Sigmoid colon (tissue), 7 donors: Measurements from ENCODE around the gene TLE7. TPM values are rescaled to one million over a fixed set of nuclear protein-coding genes. Genes with fewer than 3 reads are reported as not detected.

Source experiments
- DNase-seq: peaks from one replicate; pipeline ENCODE4 v3.0.0-alpha.2; 2019
- H3K27ac ChIP-seq, 4 donors: fragments of 200-600 bp; sonication (generic); one replicate each; pipeline ENCODE4 v1.5.1; 2016 to 2019; ENCODE audit warnings: mild to moderate bottlenecking in 1 of 4
- H3K27me3 ChIP-seq, 3 donors: fragments of 200-600 bp; sonication (generic); one replicate each; pipeline ENCODE4 v1.5.1; 2019; ENCODE audit warnings: mild to moderate bottlenecking in 1 of 3
- H3K36me3 ChIP-seq, 4 donors: fragments of 200-600 bp; sonication (generic); one replicate each; pipeline ENCODE4 v1.5.1; 2016 to 2019
- H3K4me1 ChIP-seq, 4 donors: fragments of 200-600 bp; sonication (generic); one replicate each; pipeline ENCODE4 v1.5.1; 2017 to 2019
- H3K4me3 ChIP-seq, 4 donors: fragments of 200-600 bp; sonication (generic); one replicate each; pipeline ENCODE4 v1.5.1; 2017 to 2019; ENCODE audit warnings: mild to moderate bottlenecking in 2 of 4, moderate library complexity in 1 of 4
- H3K9me3 ChIP-seq, 4 donors: fragments of 200-600 bp in 3 of 4; sonication (generic) in 3 of 4; one replicate each; pipeline versions ENCODE4 v1.5.1 to v1.6.1; 2013 to 2019
- EP300 ChIP-seq, 4 donors: sonication (generic); formaldehyde crosslinking; IDR thresholded peaks; one replicate each; pipeline ENCODE4 v1.6.1; 2017; ENCODE audit warnings: antibody characterized with exemption in 4 of 4
- POLR2A ChIP-seq, 2 donors: fragments of 450-650 bp; IDR thresholded peaks; one replicate each; pipeline ENCODE4 v1.6.1; 2016; ENCODE audit warnings: antibody characterized with exemption in 2 of 2, mild to moderate bottlenecking in 2 of 2, moderate library complexity in 2 of 2
- POLR2AphosphoS5 ChIP-seq, 4 donors: sonication (generic); formaldehyde crosslinking; IDR thresholded peaks; one replicate each; pipeline ENCODE4 v1.6.1; 2017; ENCODE audit warnings: antibody characterized with exemption in 4 of 4
- WGBS, 2 donors: extraction: QIAGEN DNeasy Blood & Tissue Kit; methylation state at CpG; one replicate each; pipeline ENCODE4 v1.1.7; 2013; 5-methylcytosine and 5-hydroxymethylcytosine counted together
- intact Hi-C: fragments of 100-400 bp; cut with DNase I; formaldehyde crosslinking; loops from one replicate; pipeline ENCODE4 v1.15.1; 2023
- polyA plus RNA-seq, 3 donors: library from polyadenylated mRNA; stranded (reverse); fragments of 200-250 nt; gene quantifications; one replicate each; pipeline ENCODE4 v1.2.3, GENCODE V29; 2013
- total RNA-seq, 4 donors: library from RNA; depleted of rRNA; stranded (reverse); fragments of >200 nt; gene quantifications; one replicate each; pipeline ENCODE4 v1.1.0, GENCODE V29; 2016
- TF ChIP-seq, protein P1 (sequence below), 4 experiments: fragments of 450-650 bp in 3 of 4; fragments of 200-600 bp in 1 of 4; IDR thresholded peaks; one replicate each; pipeline ENCODE4 v1.5.1; 2016 to 2019; ENCODE audit warnings: antibody characterized with exemption in 4 of 4, mild to moderate bottlenecking in 3 of 4, moderate library complexity in 2 of 4
- donor health status: healthy with polysubstance abuse.
- donor health status: Bipolar disorder and iron deficiency.
- donor health status: healthy.

TLE7 gene
- total and polyA plus RNA-seq, 7 donors: not detected

GRCh38 chr16:71456801-71457200, 14.9 kb upstream of the TLE7 start:
- intact Hi-C loops: no loop called here
- H3K36me3 ChIP-seq: peaks cover 14 to 51% (median 48%) of the 10 kb centered on the region in 4 donors
- peaks cover 0 to 20% (median 20%) of the 10 kb centered on the region in 4 donors for H3K4me1 ChIP-seq
- TF ChIP-seq POLR2A (IDR thresholded peaks at IDR 0.05) (no peak), EP300 (IDR thresholded peaks at IDR 0.05) (no peak), POLR2AphosphoS5 (IDR thresholded peaks at IDR 0.05) (no peak)
- TF ChIP-seq, protein P1, sequence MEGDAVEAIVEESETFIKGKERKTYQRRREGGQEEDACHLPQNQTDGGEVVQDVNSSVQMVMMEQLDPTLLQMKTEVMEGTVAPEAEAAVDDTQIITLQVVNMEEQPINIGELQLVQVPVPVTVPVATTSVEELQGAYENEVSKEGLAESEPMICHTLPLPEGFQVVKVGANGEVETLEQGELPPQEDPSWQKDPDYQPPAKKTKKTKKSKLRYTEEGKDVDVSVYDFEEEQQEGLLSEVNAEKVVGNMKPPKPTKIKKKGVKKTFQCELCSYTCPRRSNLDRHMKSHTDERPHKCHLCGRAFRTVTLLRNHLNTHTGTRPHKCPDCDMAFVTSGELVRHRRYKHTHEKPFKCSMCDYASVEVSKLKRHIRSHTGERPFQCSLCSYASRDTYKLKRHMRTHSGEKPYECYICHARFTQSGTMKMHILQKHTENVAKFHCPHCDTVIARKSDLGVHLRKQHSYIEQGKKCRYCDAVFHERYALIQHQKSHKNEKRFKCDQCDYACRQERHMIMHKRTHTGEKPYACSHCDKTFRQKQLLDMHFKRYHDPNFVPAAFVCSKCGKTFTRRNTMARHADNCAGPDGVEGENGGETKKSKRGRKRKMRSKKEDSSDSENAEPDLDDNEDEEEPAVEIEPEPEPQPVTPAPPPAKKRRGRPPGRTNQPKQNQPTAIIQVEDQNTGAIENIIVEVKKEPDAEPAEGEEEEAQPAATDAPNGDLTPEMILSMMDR (IDR thresholded peaks at IDR 0.05): no peak
- H3K4me3 ChIP-seq: no peak overlapping the region
- DNase-seq: no peak
- WGBS, 2 donors: 96 to 98% methylated on average over 4 of the region's 4 CpGs
- peaks cover 0 to 5% (median 2%) of the 10 kb centered on the region in 4 donors for H3K9me3 ChIP-seq
- H3K27ac ChIP-seq: no peak overlapping the region
- no peaks in the 10 kb centered on the region for H3K27me3 ChIP-seq

GRCh38 chr16:71453036-71453435, 11.2 kb upstream of the TLE7 start:
- Histone ChIP-seq H3K4me3 (no peak overlapping the region), H3K4me1 (no peaks in the 10 kb centered on the region), H3K27ac (no peak overlapping the region), H3K27me3 (no peaks in the 10 kb centered on the region), H3K9me3 (peaks cover 19 to 40% (median 37%) of the 10 kb centered on the region in 4 donors), H3K36me3 (peaks cover 39 to 89% (median 84%) of the 10 kb centered on the region in 4 donors)
- no peak for TF ChIP-seq POLR2A (IDR thresholded peaks at IDR 0.05)
- TF ChIP-seq, protein P1 (IDR thresholded peaks at IDR 0.05): no peak
- no peak for TF ChIP-seq POLR2AphosphoS5 (IDR thresholded peaks at IDR 0.05)
- no peak for TF ChIP-seq EP300 (IDR thresholded peaks at IDR 0.05)
- intact Hi-C loops: loop anchor here (5.0 kb wide), 1 partner anchor 39 kb away; no protein-coding TSS in a partner anchor
- DNase-seq: no peak

DNA sequence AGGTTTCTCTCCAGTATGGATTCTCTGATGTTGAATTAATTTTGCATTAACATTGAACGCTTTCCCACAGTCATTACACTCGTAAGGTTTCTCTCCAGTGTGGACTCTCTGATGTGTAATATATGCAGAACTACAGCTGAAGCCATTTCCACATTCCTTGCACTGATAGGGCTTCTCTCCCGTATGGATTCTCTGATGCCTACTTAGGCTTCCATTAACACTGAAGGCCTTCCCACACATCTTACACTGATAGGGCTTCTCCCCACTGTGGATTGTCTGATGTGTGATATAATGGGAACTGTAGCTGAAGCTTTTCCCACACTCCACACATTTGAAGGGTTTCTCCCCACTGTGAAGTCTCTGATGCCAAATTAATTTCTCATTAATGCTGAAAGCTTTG, 7.2 kb upstream of the TLE7 start:
- TF ChIP-seq POLR2AphosphoS5 (IDR thresholded peaks at IDR 0.05): no peak
- TF ChIP-seq, protein P1 (IDR thresholded peaks at IDR 0.05): no peak
- no peak for TF ChIP-seq POLR2A (IDR thresholded peaks at IDR 0.05)
- no peak for TF ChIP-seq EP300 (IDR thresholded peaks at IDR 0.05)
- Histone ChIP-seq H3K27me3 (no peaks in the 10 kb centered on the region), H3K36me3 (peaks cover 42 to 65% (median 59%) of the 10 kb centered on the region in 4 donors), H3K9me3 (peaks cover 34 to 66% (median 60%) of the 10 kb centered on the region in 4 donors), H3K4me3 (no peak overlapping the region), H3K27ac (no peak overlapping the region), H3K4me1 (no peaks in the 10 kb centered on the region)
- 97 to 98% methylated on average over 3 of the region's 3 CpGs for WGBS, 2 donors
- DNase-seq: no peak
- intact Hi-C loops: no loop called here

- no peak overlapping the region for H3K4me3 ChIP-seq
Observed at GRCh38 chr16:71448274-71448866, 6.5 kb upstream of the TLE7 start.

More at GRCh38 chr16:71448274-71448866, 6.5 kb upstream of the TLE7 start:
- Histone ChIP-seq H3K4me1 (no peaks in the 10 kb centered on the region), H3K27ac (no peak overlapping the region), H3K27me3 (no peaks in the 10 kb centered on the region), H3K36me3 (peaks cover 42 to 58% (median 53%) of the 10 kb centered on the region in 4 donors), H3K9me3 (peaks cover 34 to 66% (median 62%) of the 10 kb centered on the region in 4 donors)
- TF ChIP-seq POLR2A (IDR thresholded peaks at IDR 0.05) (no peak), EP300 (IDR thresholded peaks at IDR 0.05) (no peak), POLR2AphosphoS5 (IDR thresholded peaks at IDR 0.05) (no peak)
- TF ChIP-seq, protein P1 (IDR thresholded peaks at IDR 0.05): no peak
- DNase-seq: no peak
- intact Hi-C loops: no loop called here
- 97 to 98% methylated on average over 7 of the region's 7 CpGs for WGBS, 2 donors
